Measurements from ENCODE around the gene ETNK1.

Gene ETNK1

GRCh38 chr12:22722779-22723178 lies 97.8 kb downstream of the ETNK1 start:
- H3K4me1 ChIP-seq (ENCODE audit: control insufficient read depth, insufficient read depth, low read length), result no peaks in the 10 kb centered on the region
- no peaks in the 10 kb centered on the region for H3K27me3 ChIP-seq (ENCODE audit: control insufficient read depth, insufficient read depth, low read length)
- no peak overlapping the region for H3K9ac ChIP-seq (ENCODE audit: low read depth, low read length)
- no peak overlapping the region for H3K4me3 ChIP-seq (ENCODE audit: low read depth, low read length)
- no peaks in the 10 kb centered on the region for H3K36me3 ChIP-seq (ENCODE audit: control insufficient read depth, insufficient read depth, low read length)
- no peaks in the 10 kb centered on the region for H3K9me3 ChIP-seq (ENCODE audit: control insufficient read depth, insufficient read depth, low read length)

GRCh38 chr12:22728987-22729386 lies 104.0 kb downstream of the ETNK1 start:
- no peak overlapping the region for H3K9ac ChIP-seq (ENCODE audit: low read depth, low read length)
- no peak overlapping the region for H3K4me3 ChIP-seq (ENCODE audit: low read depth, low read length)
- no peaks in the 10 kb centered on the region for H3K9me3 ChIP-seq (ENCODE audit: control insufficient read depth, insufficient read depth, low read length)
- no peaks in the 10 kb centered on the region for H3K36me3 ChIP-seq (ENCODE audit: control insufficient read depth, insufficient read depth, low read length)
- H3K27me3 ChIP-seq (ENCODE audit: control insufficient read depth, insufficient read depth, low read length), result no peaks in the 10 kb centered on the region
- no peaks in the 10 kb centered on the region for H3K4me1 ChIP-seq (ENCODE audit: control insufficient read depth, insufficient read depth, low read length)

GRCh38 chr12:22729431-22729956 lies 104.5 kb downstream of the ETNK1 start:
- no peaks in the 10 kb centered on the region for H3K4me1 ChIP-seq (ENCODE audit: control insufficient read depth, insufficient read depth, low read length)
- no peak overlapping the region for H3K9ac ChIP-seq (ENCODE audit: low read depth, low read length)
- H3K27me3 ChIP-seq (ENCODE audit: control insufficient read depth, insufficient read depth, low read length), result no peaks in the 10 kb centered on the region
- H3K9me3 ChIP-seq (ENCODE audit: control insufficient read depth, insufficient read depth, low read length), result no peaks in the 10 kb centered on the region
- H3K36me3 ChIP-seq (ENCODE audit: control insufficient read depth, insufficient read depth, low read length), result no peaks in the 10 kb centered on the region
- H3K4me3 ChIP-seq (ENCODE audit: low read depth, low read length), result no peak overlapping the region

- no peak overlapping the region for H3K9ac ChIP-seq (ENCODE audit: low read depth, low read length)
- H3K4me3 ChIP-seq (ENCODE audit: low read depth, low read length), result no peak overlapping the region
- H3K9me3 ChIP-seq (ENCODE audit: control insufficient read depth, insufficient read depth, low read length), result no peaks in the 10 kb centered on the region
- no peaks in the 10 kb centered on the region for H3K36me3 ChIP-seq (ENCODE audit: control insufficient read depth, insufficient read depth, low read length)
- H3K4me1 ChIP-seq (ENCODE audit: control insufficient read depth, insufficient read depth, low read length), result no peaks in the 10 kb centered on the region
- no peaks in the 10 kb centered on the region for H3K27me3 ChIP-seq (ENCODE audit: control insufficient read depth, insufficient read depth, low read length)
Observed at GRCh38 chr12:22729957-22730443, 105.0 kb downstream of the ETNK1 start.

GRCh38 chr12:22731236-22731635 lies 106.3 kb downstream of the ETNK1 start:
- Histone ChIP-seq H3K27me3 (ENCODE audit: control insufficient read depth, insufficient read depth, low read length) (no peaks in the 10 kb centered on the region), H3K36me3 (ENCODE audit: control insufficient read depth, insufficient read depth, low read length) (no peaks in the 10 kb centered on the region), H3K4me3 (ENCODE audit: low read depth, low read length) (no peak overlapping the region), H3K9ac (ENCODE audit: low read depth, low read length) (no peak overlapping the region), H3K4me1 (ENCODE audit: control insufficient read depth, insufficient read depth, low read length) (no peaks in the 10 kb centered on the region), H3K9me3 (ENCODE audit: control insufficient read depth, insufficient read depth, low read length) (no peaks in the 10 kb centered on the region)

- no peaks in the 10 kb centered on the region for H3K27me3 ChIP-seq (ENCODE audit: control insufficient read depth, insufficient read depth, low read length)
- no peak overlapping the region for H3K4me3 ChIP-seq (ENCODE audit: low read depth, low read length)
- H3K4me1 ChIP-seq (ENCODE audit: control insufficient read depth, insufficient read depth, low read length), result no peaks in the 10 kb centered on the region
- no peak overlapping the region for H3K9ac ChIP-seq (ENCODE audit: low read depth, low read length)
- H3K36me3 ChIP-seq (ENCODE audit: control insufficient read depth, insufficient read depth, low read length), result no peaks in the 10 kb centered on the region
- no peaks in the 10 kb centered on the region for H3K9me3 ChIP-seq (ENCODE audit: control insufficient read depth, insufficient read depth, low read length)
Observed at GRCh38 chr12:22733756-22734155, 108.8 kb downstream of the ETNK1 start.

- Histone ChIP-seq H3K9me3 (ENCODE audit: control insufficient read depth, insufficient read depth, low read length) (no peaks in the 10 kb centered on the region), H3K4me3 (ENCODE audit: low read depth, low read length) (no peak overlapping the region), H3K9ac (ENCODE audit: low read depth, low read length) (no peak overlapping the region), H3K4me1 (ENCODE audit: control insufficient read depth, insufficient read depth, low read length) (no peaks in the 10 kb centered on the region), H3K27me3 (ENCODE audit: control insufficient read depth, insufficient read depth, low read length) (no peaks in the 10 kb centered on the region), H3K36me3 (ENCODE audit: control insufficient read depth, insufficient read depth, low read length) (no peaks in the 10 kb centered on the region)
Observed at GRCh38 chr12:22738945-22739344, 114.0 kb downstream of the ETNK1 start.
